HUES6 (cell line): ENCODE measurements around the gene FANCC.
"Not testable (repeated sequence)": the region's sequence is repeated elsewhere in the genome, so short reads cannot be mapped to it uniquely, and the experiment has no call there.

Source experiments
- H3K27ac ChIP-seq: 2 replicates; pipeline ENCODE4 v1.7.0; 2013; ENCODE audit warnings: low read depth, mild to moderate bottlenecking, low read length, inconsistent platforms
- H3K27me3 ChIP-seq: 2 replicates; pipeline ENCODE4 v1.6.1; 2013; ENCODE audit warnings: low read length; ENCODE audit not compliant: control insufficient read depth, insufficient read depth
- H3K36me3 ChIP-seq: 2 replicates; pipeline ENCODE4 v1.6.1; 2013; ENCODE audit warnings: low read length; ENCODE audit not compliant: control insufficient read depth, insufficient read depth
- H3K4me1 ChIP-seq: 2 replicates; pipeline ENCODE4 v1.6.1; 2013; ENCODE audit warnings: low read length; ENCODE audit not compliant: control insufficient read depth, insufficient read depth
- H3K4me3 ChIP-seq: 2 replicates; pipeline ENCODE4 v1.5.1; 2013; ENCODE audit warnings: low read depth, low read length
- H3K9ac ChIP-seq: one replicate; pipeline ENCODE4 v1.6.1; 2013; ENCODE audit warnings: mild to moderate bottlenecking, low read length
- H3K9me3 ChIP-seq: 2 replicates; pipeline ENCODE4 v1.6.1; 2013; ENCODE audit warnings: low read depth, low read length; ENCODE audit not compliant: control insufficient read depth, insufficient read depth

The FANCC gene

DNA sequence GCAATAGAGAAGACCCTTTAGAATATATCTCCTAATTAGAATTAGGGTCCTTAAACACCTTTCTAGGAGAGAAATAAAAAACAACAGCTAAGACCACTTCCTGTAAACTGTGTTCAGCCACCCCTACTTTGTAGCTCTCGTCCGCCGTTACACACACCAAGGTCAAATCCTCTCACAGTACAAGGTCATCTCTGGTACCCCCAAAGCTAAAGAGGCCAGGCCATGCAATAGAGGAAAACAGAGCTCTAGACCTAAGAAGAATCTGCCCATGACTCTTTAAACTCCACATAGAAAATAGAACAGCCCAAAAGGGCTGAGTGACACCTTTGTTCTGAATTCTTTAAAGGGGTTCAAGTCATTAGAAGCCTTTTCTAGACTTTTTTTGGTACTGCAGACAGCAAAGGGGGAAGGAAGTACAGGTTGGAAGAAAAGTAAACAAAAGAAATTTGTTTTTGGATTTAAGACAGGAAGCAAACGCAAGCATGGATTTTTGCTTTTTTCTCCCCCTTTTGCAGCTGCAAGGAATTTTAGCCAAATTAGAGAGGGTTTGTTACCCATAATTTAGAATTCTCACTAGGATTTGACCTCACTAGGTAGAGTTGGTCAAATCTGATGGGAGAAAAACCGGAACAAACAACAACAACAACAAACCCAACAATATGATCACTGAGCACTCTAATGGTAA, 13.4 kb upstream of the FANCC start:
- H3K27ac ChIP-seq = no peak overlapping the region
- no peaks in the 10 kb centered on the region for H3K36me3 ChIP-seq
- H3K9ac ChIP-seq = no peak overlapping the region
- peaks cover 38% of the 10 kb centered on the region for H3K9me3 ChIP-seq
- H3K27me3 ChIP-seq = no peaks in the 10 kb centered on the region
- no peak overlapping the region for H3K4me3 ChIP-seq
- H3K4me1 ChIP-seq = no peaks in the 10 kb centered on the region

DNA sequence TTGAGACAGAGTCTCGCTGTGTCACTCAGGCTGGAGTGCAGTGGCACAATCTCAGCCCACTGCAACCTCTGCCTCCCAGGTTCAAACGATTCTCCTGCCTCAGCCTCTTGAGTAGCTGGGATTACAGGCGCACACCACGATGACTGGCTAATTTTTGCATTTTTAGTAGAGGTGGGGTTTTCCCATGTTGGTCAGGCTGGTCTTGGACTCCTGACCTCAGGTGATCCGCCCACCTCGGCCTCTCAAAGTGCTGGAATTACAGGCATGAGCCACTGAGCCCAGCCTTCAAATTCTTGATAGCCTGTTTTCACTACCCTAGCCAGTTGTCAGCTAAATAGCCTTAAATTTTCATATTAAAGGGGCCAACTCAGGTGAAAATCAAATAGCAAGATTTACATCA, 11.6 kb upstream of the FANCC start:
- H3K9me3 ChIP-seq = peaks cover 55% of the 10 kb centered on the region
- H3K36me3 ChIP-seq, H3K27me3 ChIP-seq, H3K9ac ChIP-seq, H3K4me3 ChIP-seq, H3K27ac ChIP-seq, H3K4me1 ChIP-seq: not testable (repeated sequence)

DNA sequence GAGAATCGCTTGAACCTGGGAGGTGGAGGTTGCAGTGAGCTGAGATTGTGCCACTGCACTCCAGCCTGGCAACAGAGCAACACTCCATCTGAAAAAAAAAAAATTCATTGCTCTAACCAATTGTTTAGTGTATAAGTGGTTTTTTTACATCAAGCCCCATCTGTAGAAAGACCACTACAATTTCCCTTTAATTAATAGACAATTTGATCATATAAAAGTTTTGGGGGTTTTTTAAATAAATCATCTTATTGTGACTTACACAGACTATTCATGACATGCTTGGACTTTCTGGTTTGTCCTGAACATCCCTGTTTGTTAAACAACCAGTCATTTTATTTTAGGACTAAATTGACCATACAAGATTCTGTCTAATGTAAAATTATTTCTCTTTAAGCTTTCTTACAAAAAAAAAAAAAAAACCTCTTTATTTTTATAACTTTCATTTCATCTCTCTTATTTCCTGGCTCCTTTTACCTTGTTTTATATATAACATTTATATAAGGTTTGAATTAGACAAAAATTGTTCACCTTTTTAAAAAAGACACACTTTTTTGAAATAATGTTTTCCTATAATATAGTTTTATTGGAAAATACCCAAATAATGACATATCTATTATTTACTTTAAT, 9.8 kb upstream of the FANCC start:
- H3K36me3 ChIP-seq = no peaks in the 10 kb centered on the region
- H3K4me3 ChIP-seq = no peak overlapping the region
- H3K4me1 ChIP-seq = no peaks in the 10 kb centered on the region
- no peak overlapping the region for H3K27ac ChIP-seq
- H3K9ac ChIP-seq = no peak overlapping the region
- H3K27me3 ChIP-seq = no peaks in the 10 kb centered on the region
- peaks cover 62% of the 10 kb centered on the region for H3K9me3 ChIP-seq

DNA sequence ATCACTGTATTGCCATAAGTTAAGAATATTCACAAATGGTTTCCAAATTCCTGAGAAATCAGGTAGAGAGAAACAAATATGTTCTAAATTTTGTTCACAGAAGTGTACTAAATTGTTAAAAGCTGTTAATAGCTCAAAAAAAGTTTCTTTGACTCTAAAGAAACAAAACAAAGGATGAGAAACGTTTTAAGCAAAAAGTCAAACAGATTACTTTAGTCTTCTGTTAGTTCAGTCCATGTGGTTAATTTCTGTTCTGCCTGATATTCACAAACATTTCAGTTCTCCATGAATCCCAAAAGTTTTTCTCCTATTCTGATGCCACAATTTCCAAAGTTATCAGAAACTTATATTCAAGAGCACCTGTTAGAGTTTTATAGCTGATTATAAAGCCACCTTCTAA, 7.7 kb upstream of the FANCC start:
- no peaks in the 10 kb centered on the region for H3K27me3 ChIP-seq
- H3K36me3 ChIP-seq = no peaks in the 10 kb centered on the region
- H3K4me3 ChIP-seq = no peak overlapping the region
- peaks cover 53% of the 10 kb centered on the region for H3K9me3 ChIP-seq
- H3K9ac ChIP-seq = no peak overlapping the region
- no peak overlapping the region for H3K27ac ChIP-seq
- no peaks in the 10 kb centered on the region; the same call in 1 of the 2 replicates for H3K4me1 ChIP-seq

DNA sequence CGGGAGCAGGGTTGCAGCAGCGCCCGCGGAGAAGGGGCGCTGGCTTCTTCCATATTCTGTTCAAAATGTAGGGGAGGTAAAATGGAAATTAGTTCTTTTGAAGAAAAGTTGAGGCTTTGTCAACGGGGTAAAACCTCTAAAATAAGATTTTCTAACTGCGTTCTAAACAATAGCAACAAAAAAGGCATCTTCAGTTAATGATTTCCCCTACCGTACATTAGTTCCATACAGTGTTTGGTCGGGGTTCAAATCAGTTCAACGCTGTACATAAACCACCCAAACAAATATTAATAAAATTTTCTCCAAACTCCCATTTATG, 343 bp upstream of the FANCC start:
- Histone ChIP-seq H3K36me3 (no peaks in the 10 kb centered on the region), H3K27me3 (no peaks in the 10 kb centered on the region), H3K4me3 (peak overlapping the region; percentile 75), H3K9ac (peak overlapping the region; percentile 97), H3K9me3 (peaks cover under 1% of the 10 kb centered on the region; the same call in 1 of the 2 replicates), H3K4me1 (peaks cover 10% of the 10 kb centered on the region; the same call in 1 of the 2 replicates), H3K27ac (peak overlapping the region; percentile 99; the same call in 1 of the 2 replicates)

DNA sequence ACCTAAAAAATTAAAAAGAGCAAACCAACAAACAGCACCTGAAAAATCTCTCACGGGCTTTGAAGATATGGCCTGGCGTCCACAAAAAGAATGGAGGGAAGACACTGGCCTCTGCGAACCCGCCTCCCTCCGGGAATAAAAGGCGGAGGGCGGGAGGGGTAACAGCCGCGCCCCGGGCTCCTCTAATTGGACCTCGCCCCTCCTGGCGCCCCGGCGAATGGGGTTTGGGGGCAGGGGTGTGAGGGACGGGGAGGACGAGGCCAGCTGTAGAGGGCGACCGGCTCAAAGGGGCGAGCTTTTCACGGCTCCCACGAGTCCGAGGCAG, 753 bp downstream of the FANCC start:
- peaks cover 13% of the 10 kb centered on the region; the same call in 1 of the 2 replicates for H3K4me1 ChIP-seq
- no peaks in the 10 kb centered on the region for H3K27me3 ChIP-seq
- peak overlapping the region; percentile 51; the same call in 1 of the 2 replicates for H3K27ac ChIP-seq
- no peaks in the 10 kb centered on the region for H3K9me3 ChIP-seq
- H3K36me3 ChIP-seq = no peaks in the 10 kb centered on the region
- peak overlapping the region; percentile 77 for H3K9ac ChIP-seq
- H3K4me3 ChIP-seq = peak overlapping the region; percentile 75

DNA sequence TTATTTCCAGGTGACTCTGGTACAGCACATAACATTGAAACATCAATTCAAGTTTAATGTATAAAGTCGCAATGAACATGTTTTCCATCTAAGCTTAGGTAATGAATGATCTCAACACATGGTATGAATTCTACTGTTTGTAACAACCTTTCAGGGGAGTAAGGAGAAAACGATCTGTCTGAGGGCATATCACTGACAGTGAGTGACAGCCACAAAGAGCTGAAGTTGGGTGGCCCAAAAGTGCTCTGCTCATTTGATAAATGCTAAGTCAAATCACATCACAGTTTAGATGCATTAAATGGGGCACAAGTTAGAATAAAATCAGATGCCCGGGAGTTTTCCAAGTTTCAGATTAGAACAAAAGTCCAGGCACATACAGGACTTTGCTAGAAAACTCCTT, 1.2 kb downstream of the FANCC start:
- Histone ChIP-seq H3K27ac (peak overlapping the region; percentile 51; the same call in 1 of the 2 replicates), H3K4me3 (peak overlapping the region; percentile 75), H3K9ac (peak overlapping the region; percentile 77), H3K36me3 (no peaks in the 10 kb centered on the region), H3K4me1 (peaks cover 13% of the 10 kb centered on the region; the same call in 1 of the 2 replicates), H3K27me3 (no peaks in the 10 kb centered on the region), H3K9me3 (no peaks in the 10 kb centered on the region)

DNA sequence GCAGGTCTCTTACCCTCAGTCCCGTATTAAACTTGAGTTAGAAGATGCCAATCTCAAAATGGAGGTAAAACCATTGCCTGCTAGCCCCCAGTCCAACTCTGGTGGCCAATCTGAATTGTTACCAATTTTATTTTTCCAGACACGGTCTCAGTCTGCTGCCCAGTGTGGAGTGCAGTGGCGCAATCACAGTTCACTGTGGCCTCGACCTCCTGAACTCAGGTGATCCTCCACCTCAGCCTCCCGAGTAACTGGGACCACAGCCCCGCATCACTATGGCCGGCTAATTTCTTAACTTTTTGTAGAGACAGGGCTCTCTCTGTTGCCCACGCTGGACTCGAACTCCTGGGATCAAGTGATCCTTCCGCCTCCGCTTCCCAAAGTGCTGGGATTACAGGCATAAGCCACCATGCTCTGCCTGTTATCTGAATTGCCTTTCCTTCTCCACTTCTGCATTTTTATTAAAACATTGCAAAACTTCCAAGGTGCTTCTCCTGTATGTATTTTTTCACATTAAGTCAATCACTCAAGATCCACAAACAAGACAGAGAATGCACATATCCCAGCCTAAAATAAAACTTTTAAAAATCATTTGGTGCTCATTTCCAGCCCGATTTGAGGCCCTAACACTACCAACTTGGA, 2.3 kb downstream of the FANCC start:
- Histone ChIP-seq H3K27ac (no peak overlapping the region), H3K9ac (no peak overlapping the region), H3K4me3 (no peak overlapping the region), H3K27me3 (no peaks in the 10 kb centered on the region), H3K4me1 (peaks cover 13% of the 10 kb centered on the region; the same call in 1 of the 2 replicates), H3K9me3 (no peaks in the 10 kb centered on the region), H3K36me3 (no peaks in the 10 kb centered on the region)

DNA sequence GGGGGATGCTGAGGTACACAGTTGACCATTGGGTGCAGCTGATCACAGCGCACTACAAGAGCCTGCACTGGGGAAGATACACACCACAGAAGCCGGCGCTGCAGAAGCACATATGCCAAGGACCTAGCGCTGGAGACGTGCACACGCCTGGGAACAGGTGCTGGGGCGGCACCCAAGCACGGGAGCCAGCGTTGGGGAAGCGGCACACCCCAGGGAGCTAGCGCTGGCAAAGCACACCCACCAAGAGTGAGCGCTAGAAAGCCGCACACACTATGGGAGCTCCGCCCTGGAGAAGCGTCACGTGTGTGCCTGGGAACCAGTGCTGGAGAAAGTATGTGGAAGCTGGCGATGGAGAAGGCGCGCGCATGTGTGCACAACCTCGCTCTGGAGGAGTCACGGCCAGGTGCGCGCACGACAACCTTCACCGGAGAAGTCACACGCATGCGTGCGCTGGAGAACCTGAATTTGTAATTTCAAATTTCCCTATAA, 4.5 kb downstream of the FANCC start:
- Histone ChIP-seq H3K27me3 (no peaks in the 10 kb centered on the region), H3K27ac (no peak overlapping the region), H3K9ac (peak overlapping the region; percentile 41), H3K36me3 (no peaks in the 10 kb centered on the region), H3K4me3 (peak overlapping the region; percentile 66), H3K9me3 (no peaks in the 10 kb centered on the region), H3K4me1 (peaks cover 13% of the 10 kb centered on the region; the same call in 1 of the 2 replicates)

DNA sequence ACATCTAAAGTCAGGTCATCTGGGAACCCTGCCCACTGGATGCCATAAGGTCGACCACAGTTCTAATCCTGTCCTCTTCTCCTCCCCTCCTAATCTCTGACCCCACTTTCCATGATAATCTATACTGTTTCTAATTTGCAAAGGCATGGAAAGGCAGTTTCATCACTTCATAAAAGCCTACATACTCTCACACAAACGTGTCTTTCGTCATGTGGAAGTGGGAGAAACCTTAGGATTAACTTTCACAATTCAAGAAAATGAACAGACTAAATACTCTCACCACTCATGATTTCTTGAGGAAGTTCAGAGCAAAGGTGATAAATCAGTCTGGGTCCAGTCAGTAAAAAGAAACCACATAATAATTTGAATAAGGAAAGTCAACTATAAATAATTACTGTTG, 5.5 kb downstream of the FANCC start:
- Histone ChIP-seq H3K36me3 (no peaks in the 10 kb centered on the region), H3K4me1 (peaks cover 13% of the 10 kb centered on the region; the same call in 1 of the 2 replicates)

DNA sequence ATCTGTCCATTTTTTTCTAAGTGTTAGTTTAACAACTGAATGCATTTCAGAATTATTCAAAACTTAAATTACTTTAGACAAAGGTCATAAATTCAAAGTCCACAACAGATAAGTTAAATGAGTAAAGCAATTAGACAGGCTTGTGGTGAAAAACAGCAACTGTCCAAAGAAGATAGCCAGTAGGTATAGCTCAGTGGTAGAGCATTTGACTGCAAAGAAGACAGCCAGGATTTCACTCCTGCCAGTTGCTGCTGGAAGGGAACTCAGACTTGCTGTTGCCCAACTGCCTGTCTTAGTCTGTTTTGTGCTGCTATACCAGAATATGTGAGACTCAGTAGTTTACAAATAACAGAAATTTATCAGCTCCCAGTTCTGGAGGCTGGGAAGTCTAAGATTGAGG, 10.0 kb downstream of the FANCC start:
- no peak overlapping the region for H3K27ac ChIP-seq
- peaks cover 3% of the 10 kb centered on the region; the same call in 1 of the 2 replicates for H3K4me1 ChIP-seq
- no peaks in the 10 kb centered on the region for H3K9me3 ChIP-seq
- no peak overlapping the region for H3K4me3 ChIP-seq
- no peaks in the 10 kb centered on the region for H3K27me3 ChIP-seq
- H3K36me3 ChIP-seq = no peaks in the 10 kb centered on the region
- no peak overlapping the region for H3K9ac ChIP-seq

More for the DNA sequence above, 5.5 kb downstream of the FANCC start:
- Histone ChIP-seq H3K9me3 (no peaks in the 10 kb centered on the region), H3K27ac (no peak overlapping the region), H3K27me3 (no peaks in the 10 kb centered on the region), H3K9ac (no peak overlapping the region), H3K4me3 (no peak overlapping the region)
